NCI-H2107 treated with DMSO at 0.1 percent for 48 hours (cell line): ENCODE results near the gene PLSCR4.

Source experiments
- DNase-seq: peaks from one replicate; lab custom pipeline; 2025; ENCODE audit not compliant: unreplicated experiment; lab: John Stamatoyannopoulos, UW

PLSCR4 gene

DNA sequence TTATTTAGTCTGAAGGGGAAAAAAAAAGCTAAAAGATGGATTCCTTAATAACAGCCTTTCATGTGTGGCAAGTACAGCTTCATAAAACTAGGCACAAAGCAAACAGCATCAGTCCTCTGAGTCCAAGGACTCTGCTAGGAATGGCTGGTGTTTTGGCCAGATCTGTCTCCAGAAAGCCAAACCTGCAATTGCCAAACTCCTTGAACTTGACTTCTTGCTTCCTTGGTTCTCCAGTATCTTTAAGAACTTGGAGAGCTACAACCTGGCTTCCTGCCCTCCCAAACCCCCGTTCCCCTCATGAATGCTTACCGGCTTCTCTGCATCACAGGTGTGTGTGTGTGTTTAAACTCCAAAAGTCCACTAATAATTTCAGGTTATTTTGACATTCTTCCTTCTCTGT lies 88.3 kb downstream of the PLSCR4 start:
- no peak for DNase-seq

DNA sequence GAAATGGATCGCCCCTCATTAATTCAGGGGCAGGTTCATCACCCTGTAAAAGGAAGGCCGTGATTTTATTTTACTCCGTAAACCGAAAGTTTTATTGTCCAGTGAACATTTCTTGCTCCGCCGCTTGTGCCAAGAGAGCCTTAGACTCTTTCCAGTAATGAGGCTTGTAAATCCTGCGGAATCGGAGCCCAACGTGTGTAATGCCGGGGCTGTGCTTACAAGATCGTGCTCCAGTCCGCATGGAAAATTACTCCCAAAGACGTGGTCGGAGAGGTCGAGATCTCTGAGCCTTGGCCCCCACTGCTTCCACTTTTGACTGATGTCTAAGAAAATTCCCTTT lies 89.3 kb downstream of the PLSCR4 start:
- peak; percentile 72 for DNase-seq

DNA sequence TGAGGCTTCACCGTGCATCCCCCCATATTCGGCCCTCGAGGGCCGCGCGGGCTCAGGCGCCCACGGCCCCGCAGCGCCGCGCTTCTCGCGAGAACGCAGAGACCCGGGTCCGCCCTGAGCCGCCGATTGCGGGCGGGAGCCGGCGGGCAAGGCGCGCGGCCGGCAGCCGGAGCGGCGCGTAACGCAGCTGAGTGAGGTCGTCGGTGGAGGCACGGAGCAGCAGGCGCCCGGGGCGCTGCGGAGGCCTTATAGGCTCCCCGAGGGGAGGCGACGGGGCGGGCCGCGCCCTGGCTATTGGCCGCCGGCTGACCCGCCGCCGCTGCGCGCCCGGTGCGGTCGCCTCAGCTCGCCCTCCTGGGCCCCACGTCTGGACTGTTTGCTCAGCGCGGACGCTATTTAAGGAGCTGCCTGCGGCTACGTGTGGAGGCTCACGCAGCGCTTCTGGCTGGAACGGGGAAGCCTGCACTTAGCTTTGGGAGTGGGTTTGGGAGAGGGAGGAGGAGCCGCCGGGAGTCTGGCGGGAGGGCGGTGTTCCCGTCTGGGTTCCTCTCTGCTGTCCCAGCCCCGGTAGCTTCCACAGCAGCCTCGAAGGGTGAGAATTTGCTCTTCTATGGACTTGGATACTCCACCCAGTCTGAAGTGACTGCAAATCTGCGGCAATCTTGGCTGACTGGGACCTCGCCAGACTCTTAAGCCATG lies 89.8 kb downstream of the PLSCR4 start, which contains the start of gene PLOD2:
PLOD2 (minus strand) TSS at position 221 of the 699 bp plus-strand sequence; CDS start at position 26, 195 bp downstream.
- DNase-seq: peak; percentile 72

DNA sequence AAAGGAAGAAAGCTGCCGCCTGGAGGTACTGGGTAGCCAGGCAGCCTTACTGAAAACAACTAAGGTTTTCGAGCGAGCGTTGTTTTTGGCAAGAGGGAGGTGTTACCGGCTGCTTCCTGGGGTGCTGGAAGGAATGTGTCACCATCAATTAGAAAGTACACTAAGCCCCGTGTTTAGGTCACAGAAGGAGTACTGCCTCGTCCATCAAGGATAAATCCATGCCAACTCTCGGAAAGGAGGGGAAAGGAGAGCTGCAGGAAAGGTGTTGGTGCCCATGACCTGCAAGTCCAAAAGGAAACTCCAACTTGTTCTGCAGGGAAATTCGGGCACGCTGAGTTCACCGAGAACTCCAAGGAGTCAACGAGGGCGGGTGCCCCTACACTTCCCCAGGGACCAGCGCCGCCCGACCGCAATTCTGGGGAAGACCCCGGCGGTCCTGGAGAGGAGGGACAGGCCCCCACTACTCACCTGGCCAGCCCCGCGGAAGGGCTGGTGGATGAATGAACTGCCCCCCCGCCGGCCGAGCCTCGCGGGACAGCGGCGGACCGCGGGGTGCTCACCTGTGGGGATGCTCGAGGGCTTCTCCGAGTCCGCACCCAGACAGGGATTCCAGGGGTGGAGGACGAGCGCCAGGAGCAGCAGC lies 90.5 kb downstream of the PLSCR4 start:
- DNase-seq: peak; percentile 85

DNA sequence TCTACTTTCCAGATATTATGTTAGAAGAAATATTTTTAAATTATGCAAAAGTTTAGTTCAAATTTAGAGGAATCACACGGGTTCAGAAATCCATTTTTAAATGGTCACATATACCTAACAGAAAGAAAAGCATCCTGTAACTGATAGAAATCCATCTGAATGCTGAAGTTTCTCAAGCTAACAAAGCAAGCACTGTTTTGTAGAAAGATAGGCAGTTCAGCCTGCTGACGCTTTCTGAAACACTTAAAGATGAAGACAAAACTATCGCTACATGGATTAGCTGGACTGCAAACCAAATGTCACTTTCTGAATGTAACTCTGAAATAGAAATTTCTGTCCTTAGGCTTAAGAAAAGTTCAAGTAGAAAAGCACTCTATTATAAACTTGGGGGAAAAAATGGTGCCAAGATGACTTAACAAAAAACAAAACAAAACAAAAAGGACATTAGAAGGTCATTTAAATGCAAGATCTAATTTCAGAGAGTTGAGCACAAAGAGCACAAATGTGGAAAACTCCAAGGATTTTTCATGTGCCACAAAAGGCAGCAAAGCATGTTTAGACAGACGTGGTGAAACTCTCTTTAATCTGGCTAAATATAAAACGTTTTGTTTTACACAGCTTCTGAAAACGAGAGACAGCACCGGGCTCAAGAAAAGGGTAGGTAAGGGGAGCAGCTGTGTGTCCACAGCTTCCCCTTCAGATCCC lies 91.1 kb downstream of the PLSCR4 start:
- DNase-seq: peak; percentile 59

DNA sequence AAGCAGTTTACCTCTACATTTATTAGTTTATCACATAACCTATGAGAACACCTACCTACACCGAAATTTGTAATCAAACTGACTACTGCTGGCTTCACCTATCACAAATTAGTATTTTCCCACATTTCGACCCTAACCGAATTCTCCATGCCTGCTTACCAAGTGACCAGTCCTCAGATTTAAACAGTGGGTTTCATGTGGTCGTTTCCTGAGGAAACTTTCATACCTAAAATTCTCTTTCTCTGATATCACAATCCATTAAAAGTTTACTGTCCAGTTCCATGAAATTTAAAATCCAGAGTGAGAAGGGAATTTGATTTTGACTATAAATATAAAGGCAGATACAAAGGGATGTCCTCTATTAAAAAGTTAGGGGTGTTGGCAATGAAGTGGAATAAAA lies 91.9 kb downstream of the PLSCR4 start:
- no peak for DNase-seq

DNA sequence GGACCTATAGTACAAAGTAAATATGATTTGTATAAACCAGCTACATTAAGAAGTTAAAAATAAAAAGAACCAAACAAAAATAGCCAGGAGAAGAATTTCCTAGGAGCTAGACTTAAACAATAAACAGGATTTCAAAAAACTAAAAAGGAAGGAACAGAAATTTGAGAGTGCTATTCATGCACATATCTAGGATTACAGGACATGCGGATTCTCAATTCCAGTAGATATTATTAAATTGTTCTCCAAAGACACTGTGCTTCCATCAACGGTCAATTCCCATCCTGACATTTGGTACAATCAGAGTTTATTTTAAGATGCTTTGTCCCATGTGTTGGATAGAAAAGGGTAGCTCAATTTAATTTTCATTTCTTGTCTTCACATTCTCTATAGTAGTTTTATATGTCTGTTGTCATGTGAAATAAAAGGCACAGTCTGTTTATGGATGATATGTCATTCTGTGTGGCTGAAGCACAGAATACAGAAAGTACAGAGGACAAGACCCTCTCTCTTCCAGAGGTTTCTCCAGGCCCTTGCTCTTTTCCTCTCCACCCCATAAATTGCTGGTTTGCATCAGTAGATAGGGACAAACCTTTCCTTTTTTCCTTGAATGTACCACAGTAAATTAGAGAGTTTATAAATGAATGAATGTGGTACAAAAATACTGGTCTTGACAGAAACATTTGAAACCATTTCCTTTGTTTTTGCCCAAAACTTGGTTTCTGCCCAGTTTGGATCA lies 93.4 kb downstream of the PLSCR4 start:
- peak; percentile 75 for DNase-seq

DNA sequence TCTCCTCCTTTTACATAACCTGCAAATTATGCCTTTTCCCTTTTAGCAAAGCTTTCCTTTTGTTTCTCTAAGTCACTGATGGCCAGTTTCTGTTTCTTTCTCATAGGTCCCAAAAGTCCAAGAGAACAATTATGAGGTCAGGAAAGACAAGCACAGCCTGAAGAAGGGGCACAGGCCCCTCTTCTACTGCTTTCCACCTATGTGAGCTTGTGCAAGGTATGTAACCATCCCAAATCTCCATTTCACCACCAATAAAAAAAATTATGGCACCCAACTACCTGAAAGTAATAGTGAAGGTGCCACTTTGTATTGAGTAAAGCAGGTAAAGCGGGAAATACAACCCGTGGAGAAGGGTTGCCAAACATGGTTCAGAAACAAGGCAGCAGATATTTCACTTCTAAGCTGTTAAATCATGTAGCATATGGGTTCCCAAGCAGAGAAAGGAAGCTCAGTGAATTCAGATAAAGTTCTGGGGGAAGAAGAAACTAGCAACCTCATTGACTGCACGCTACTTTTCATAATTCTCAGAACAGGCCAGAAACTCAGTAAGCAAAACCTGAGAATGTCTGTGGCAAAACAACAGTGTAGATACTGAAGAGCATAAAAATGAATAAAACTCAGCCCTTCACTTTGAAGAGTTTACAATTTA lies 94.1 kb downstream of the PLSCR4 start:
- peak; percentile 75 for DNase-seq

DNA sequence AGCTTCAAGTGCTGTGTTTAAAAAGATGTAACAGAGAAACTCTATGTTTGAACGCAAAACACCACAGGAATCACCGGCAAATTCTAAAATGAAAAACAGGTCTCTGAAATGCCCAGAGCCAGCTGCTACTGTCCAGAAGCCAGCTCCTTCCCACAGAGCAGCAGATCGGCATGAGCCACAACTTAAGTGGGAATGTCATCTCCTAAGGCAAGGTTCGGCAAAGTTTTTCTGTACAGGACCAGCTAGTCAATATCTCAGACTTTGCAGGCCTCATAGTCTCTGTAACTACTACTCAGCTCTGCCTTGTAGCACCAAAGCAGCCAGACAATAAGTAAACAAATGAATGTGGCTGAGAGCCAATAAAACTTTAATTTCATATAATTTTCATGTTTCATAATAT lies 94.8 kb downstream of the PLSCR4 start:
- DNase-seq: peak; percentile 23

DNA sequence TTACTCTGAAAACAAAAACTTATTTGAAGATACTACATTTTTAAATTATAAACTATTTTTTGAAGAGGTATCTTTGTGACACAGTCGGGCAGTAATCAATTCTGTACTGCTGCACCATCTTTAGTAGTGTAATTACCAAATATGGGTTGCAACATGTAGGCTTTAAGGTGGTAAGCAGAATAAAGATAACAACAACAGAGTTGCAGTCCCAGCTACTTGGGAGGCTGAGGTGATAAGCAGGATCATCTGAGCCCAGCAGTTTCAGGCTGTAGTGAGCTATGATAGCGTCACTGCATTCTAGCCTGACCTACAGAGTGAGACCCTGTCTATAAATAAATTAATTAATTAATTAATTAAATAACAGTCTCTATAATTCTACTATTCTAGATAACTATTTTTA lies 95.9 kb downstream of the PLSCR4 start:
- DNase-seq: no peak

DNA sequence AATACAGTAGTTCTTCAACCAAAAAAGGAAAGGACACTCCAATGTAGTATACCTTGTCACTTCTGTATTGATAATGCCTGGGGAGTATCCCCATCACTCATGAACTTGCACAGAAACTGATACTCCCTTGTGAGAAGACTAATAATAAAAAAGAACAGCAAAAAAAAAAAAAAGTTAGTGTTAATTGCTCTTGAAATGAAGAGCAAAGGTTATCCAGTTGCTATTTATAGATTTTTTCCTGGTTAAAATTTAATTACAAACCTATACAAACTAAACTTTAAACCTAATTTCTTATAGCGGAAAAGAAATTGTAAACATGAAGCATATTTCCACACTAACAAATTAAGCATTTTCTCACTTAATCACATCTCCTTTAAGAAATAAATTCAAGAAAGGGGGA lies 96.6 kb downstream of the PLSCR4 start:
- DNase-seq: no peak

DNA sequence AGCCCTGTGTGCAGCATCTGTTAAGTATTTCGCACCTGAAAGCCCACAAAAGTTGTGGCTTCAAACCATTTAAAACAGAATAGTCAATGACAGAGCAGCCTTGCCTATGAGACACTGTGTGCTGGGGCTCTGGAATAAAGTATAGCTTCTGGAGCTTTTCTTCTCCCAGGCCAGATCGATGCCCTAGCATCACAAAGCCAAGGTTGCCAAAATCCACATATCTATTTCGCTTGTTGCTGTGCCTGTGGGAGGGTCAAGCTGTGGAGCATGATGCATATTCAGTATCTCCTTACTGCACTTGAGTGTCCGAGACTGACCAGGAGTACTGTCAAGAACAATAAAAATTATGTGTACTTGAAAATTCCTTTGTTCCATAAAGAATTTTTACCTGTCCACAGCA lies 97.5 kb downstream of the PLSCR4 start:
- DNase-seq: no peak

DNA sequence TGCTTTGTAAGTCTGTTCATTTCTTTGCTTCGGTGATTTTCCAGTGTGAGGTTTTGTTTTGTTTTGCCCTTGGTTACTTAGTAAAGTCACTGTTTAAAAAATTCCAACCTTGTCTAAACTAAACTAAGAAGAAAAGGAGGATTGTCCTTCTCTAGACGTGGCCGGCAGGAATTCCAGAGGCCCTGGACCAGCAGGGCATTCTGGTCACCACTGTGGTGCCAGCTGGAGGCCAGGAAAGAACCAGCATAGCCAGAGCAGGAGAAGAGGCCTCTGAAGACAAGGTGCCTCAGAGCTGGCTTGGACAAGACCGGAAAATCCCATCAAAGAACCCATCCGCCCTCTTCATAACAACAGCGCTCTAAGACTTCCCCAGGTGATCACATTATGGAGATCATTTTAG lies 98.1 kb downstream of the PLSCR4 start:
- DNase-seq: no peak

DNA sequence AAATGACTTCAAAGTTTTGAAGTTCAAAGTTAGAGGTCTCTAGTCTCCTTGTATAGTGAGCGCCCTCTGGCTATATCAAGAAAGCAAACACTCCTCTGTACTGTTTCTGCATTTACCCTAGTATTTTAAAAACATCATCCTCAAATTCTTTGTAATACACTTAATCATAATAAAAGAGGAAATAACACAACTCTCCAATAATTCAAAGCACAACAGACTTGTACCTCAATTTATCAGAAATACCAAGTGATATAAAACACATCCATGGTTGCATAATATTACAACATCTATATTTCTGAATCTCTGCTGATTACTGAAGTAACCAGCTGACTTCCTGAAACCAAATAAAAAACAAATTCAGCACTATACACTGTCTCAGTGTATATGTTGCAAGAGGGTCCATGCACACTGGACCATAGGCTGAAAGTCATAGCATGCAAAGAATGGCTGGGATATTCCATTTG lies 102.4 kb downstream of the PLSCR4 start:
- no peak for DNase-seq

DNA sequence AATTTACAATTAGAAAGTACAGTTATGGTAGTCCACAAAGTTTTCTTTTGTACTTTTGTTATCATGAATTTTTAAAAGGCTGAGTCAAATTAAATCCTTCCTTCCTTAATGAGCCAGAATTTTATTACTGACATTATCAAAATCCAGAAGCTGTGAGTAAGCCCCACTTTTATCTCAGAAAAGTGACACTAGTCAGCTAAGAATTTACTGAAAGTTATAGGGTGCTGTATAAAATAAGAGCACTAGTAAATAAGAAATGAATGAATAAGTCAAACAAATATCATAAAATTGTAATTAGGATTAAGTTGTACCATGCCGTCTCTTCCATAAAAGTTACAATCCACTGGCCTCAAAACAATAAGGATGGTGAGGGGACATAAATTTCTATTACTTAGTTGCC lies 105.3 kb downstream of the PLSCR4 start:
- DNase-seq: no peak

DNA sequence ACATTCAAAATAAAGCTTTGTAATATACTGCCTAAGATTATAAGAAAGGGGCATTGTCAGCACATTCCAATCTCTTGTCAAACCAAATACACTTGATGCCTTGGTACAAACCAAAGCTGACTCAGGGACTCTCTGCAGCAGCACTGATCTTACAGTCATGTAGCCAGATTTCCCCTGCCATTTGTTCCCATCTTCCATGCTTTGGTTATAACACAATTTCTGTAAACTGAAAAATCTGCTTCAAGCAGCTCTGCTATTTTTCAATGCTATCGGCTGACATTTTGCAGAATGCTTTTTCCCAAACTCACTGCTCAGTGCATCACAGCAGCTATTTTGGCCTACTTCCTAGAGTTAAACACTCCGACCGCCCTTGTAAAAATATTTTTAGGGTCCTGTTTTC lies 108.1 kb downstream of the PLSCR4 start:
- no peak for DNase-seq
